K562 (cell line): ENCODE data around the gene ATG13. TPM values are rescaled to one million over a fixed set of nuclear protein-coding genes. Genes with fewer than 3 reads are reported as not detected.
A peak's percentile ranks its signal among the peaks of the same experiment; 100 is the strongest.

ENCODE experiments used
- ATAC-seq: fragments of 200-7000 bp; cut with Tn5 transposase; 3 replicates; pipeline ENCODE4 v1.9.1; 2020; ENCODE audit warnings: moderate library complexity
- BruUV-seq: library from RNA; stranded (reverse); fragments of 400-500 nt; replicated peaks from 2 replicates; lab custom pipeline; 2021; lab: Mats Ljungman, UMichigan
- CTCF ChIA-PET: fragments of 300-600 bp; formaldehyde crosslinking; extraction: SDS; loops from one replicate; lab custom pipeline; 2021; ENCODE audit warnings: low intra/inter-chr PET ratio; lab: Yijun Ruan, JAX
- POLR2A ChIA-PET: fragments of 300-600, 350-650 bp; sonication (Branson Sonifier 250); formaldehyde crosslinking; extraction: SDS; loops from one replicate; lab custom pipeline; 2021; ENCODE audit warnings: antibody characterized with exemption, inconsistent platforms; lab: Yijun Ruan, JAX
- DNase-seq, 4 experiments: peaks; one replicate each; pipeline versions ENCODE4 v3.0.0 to v3.0.0-alpha.2; 2011 to 2018; ENCODE audit warnings: low spot score in 3 of 4, mixed read lengths in 3 of 4; ENCODE audit errors: extremely low read depth in 1 of 4
- FAIRE-seq: peaks from 2 replicates; lab custom pipeline; 2011; peaks lifted over from hg19 to GRCh38; lab: Jason Lieb, UNC
- H2AFZ ChIP-seq: 2 replicates; pipeline ENCODE4 v1.6.0; 2011; ENCODE audit warnings: low read depth, low read length, control low read depth, inconsistent platforms
- H3K27ac ChIP-seq: fragments of 200-600 bp; 3 replicates; pipeline ENCODE4 v1.8.0; 2011; ENCODE audit warnings: low read depth, mild to moderate bottlenecking, control low read depth, inconsistent platforms, low read length, moderate library complexity, mixed read lengths; ENCODE audit errors: extremely low read depth
- H3K27me3 ChIP-seq, 2 experiments: fragments of 300-600 bp in 1 of 2; 2 replicates in 1 of 2; 3 replicates in 1 of 2; pipeline versions ENCODE4 v1.6.0 to v1.8.0; 2011; ENCODE audit warnings: inconsistent platforms in 2 of 2, low read length in 2 of 2, mild to moderate bottlenecking in 1 of 2, mixed read lengths in 1 of 2, moderate library complexity in 1 of 2; ENCODE audit not compliant: control insufficient read depth in 2 of 2, insufficient read depth in 2 of 2
- H3K36me3 ChIP-seq: fragments of 300-600 bp; 3 replicates; pipeline ENCODE4 v1.8.0; 2011; ENCODE audit warnings: mild to moderate bottlenecking, low read length, inconsistent platforms; ENCODE audit not compliant: control insufficient read depth, insufficient read depth
- H3K4me1 ChIP-seq, 2 experiments: fragments of 200-600 bp in 1 of 2; replicated peaks in 1 of 2; 2 replicates in 1 of 2; 3 replicates in 1 of 2; pipeline versions ENCODE4 v1.5.1 to v1.8.0; 2011; ENCODE audit warnings: inconsistent platforms in 2 of 2, low read length in 2 of 2, mild to moderate bottlenecking in 1 of 2, mixed read lengths in 1 of 2, moderate library complexity in 1 of 2; ENCODE audit not compliant: control insufficient read depth in 2 of 2, insufficient read depth in 2 of 2
- H3K4me2 ChIP-seq: 2 replicates; pipeline ENCODE4 v1.6.1; 2011; ENCODE audit warnings: low read length, control low read depth, inconsistent platforms, mixed read lengths; ENCODE audit not compliant: insufficient read depth
- H3K4me3 ChIP-seq: fragments of 200-600 bp; sonication (generic), shearing (Covaris generic); 2 replicates; pipeline ENCODE4 v1.5.1; 2016; ENCODE audit warnings: control low read depth, inconsistent platforms
- H3K79me2 ChIP-seq: fragments of 200-600 bp; 3 replicates; pipeline ENCODE4 v1.8.0; 2011; ENCODE audit warnings: low read length, inconsistent platforms; ENCODE audit not compliant: control insufficient read depth, insufficient read depth
- H3K9ac ChIP-seq, 2 experiments: 2 replicates each; pipeline versions ENCODE4 v1.6.0 to v1.6.1; 2011; ENCODE audit warnings: low read depth in 2 of 2, low read length in 2 of 2, control low read depth in 1 of 2, inconsistent platforms in 1 of 2, mild to moderate bottlenecking in 1 of 2, mixed read lengths in 1 of 2; ENCODE audit not compliant: insufficient read depth in 1 of 2
- H3K9me1 ChIP-seq: one replicate; pipeline ENCODE4 v1.6.0; 2011; ENCODE audit warnings: inconsistent platforms, mild to moderate bottlenecking, low read length, moderate library complexity; ENCODE audit not compliant: control insufficient read depth, insufficient read depth
- H3K9me3 ChIP-seq: replicated peaks from 2 replicates; pipeline ENCODE4 v1.5.1; 2011; ENCODE audit warnings: low read depth, low read length, inconsistent platforms; ENCODE audit not compliant: control insufficient read depth, insufficient read depth
- H4K20me1 ChIP-seq: replicated peaks from 2 replicates; pipeline ENCODE4 v1.6.1; 2011; ENCODE audit warnings: low read length, inconsistent platforms, mixed read lengths; ENCODE audit not compliant: control insufficient read depth, insufficient read depth
- ARHGAP35 ChIP-seq: fragments of 450-650 bp; IDR thresholded peaks from 2 replicates; pipeline ENCODE4 v1.6.1; 2018; ENCODE audit not compliant: partially characterized antibody
- ARID1B ChIP-seq: fragments of 450-650 bp; IDR thresholded peaks from 2 replicates; pipeline ENCODE4 v1.6.1; 2016; ENCODE audit warnings: antibody characterized with exemption, mild to moderate bottlenecking, inconsistent platforms
- ARNT ChIP-seq, 2 experiments: fragments of 450-650 bp; IDR thresholded peaks; 2 replicates each; pipeline ENCODE4 v1.6.1; 2016; ENCODE audit warnings: mild to moderate bottlenecking in 1 of 2
- C11orf30 ChIP-seq: fragments of 450-650 bp; IDR thresholded peaks from 2 replicates; pipeline ENCODE4 v1.6.1; 2016; ENCODE audit warnings: low read depth, mild to moderate bottlenecking
- CREB3 ChIP-seq: fragments of 450-650 bp; conservative IDR thresholded peaks from 2 replicates; pipeline ENCODE4 v1.6.1; 2016; ENCODE audit warnings: missing genetic modification characterization, low read depth, mild to moderate bottlenecking, missing compliant biosample characterization, moderate library complexity
- CTBP1 ChIP-seq: fragments of 450-650 bp; IDR thresholded peaks from 2 replicates; pipeline ENCODE4 v1.6.1; 2016; ENCODE audit warnings: borderline replicate concordance
- E2F3 ChIP-seq: fragments of 250-450 bp; sonication (Bioruptor Pico); IDR thresholded peaks from 2 replicates; pipeline ENCODE4 v1.4.0; 2020; ENCODE audit warnings: mild to moderate bottlenecking
- HES1 ChIP-seq: fragments of 450-650 bp; IDR thresholded peaks from 2 replicates; pipeline ENCODE4 v1.6.1; 2016; ENCODE audit warnings: low read depth, mild to moderate bottlenecking, moderate library complexity
- MAFK ChIP-seq: IDR thresholded peaks from 2 replicates; pipeline ENCODE4 v1.6.1; 2011; ENCODE audit warnings: low read length, improper control_type of control experiment
- NFIC ChIP-seq: fragments of 450-650 bp; IDR thresholded peaks from 2 replicates; pipeline ENCODE4 v1.6.1; 2017; ENCODE audit warnings: mild to moderate bottlenecking, inconsistent platforms
- RBBP5 ChIP-seq: fragments of 200-600 bp; sonication (generic); IDR thresholded peaks from 2 replicates; pipeline ENCODE4 v1.6.1; 2012; ENCODE audit warnings: borderline replicate concordance, mild to moderate bottlenecking, low read length, control low read depth, inconsistent platforms; ENCODE audit not compliant: insufficient read depth, poor library complexity, severe bottlenecking
- ZNF12 ChIP-seq: sonication (generic); formaldehyde crosslinking; IDR thresholded peaks from 2 replicates; pipeline ENCODE4 v1.4.0; 2020; ENCODE audit warnings: mild to moderate bottlenecking, missing genetic modification reagents
- ZNF316 ChIP-seq: fragments of 450-650 bp; IDR thresholded peaks from 2 replicates; pipeline ENCODE4 v1.6.1; 2016
- ZSCAN29 ChIP-seq: fragments of 450-650 bp; IDR thresholded peaks from 2 replicates; pipeline ENCODE4 v1.6.1; 2017
- WGBS: fragments of 100-300 bp; shearing (Covaris generic); methylation state at CpG from one replicate; pipeline ENCODE4 v1.1.6; 2016; ENCODE audit warnings: low coverage, mixed read lengths; ENCODE audit not compliant: insufficient coverage; ENCODE audit errors: missing lambda C conversion rate; 5-methylcytosine and 5-hydroxymethylcytosine counted together
- in situ Hi-C: fragments of 300-500 bp; cut with MboI; formaldehyde crosslinking; loops from 4 replicates; pipeline ENCODE4 v1.15.0; 2018; ENCODE audit warnings: inconsistent platforms, mixed read lengths
- intact Hi-C: fragments of 100-400 bp; cut with micrococcal nuclease; formaldehyde crosslinking; loops from 2 replicates; pipeline ENCODE4 v1.14.2; 2022
- polyA plus RNA-seq, 8 experiments: library from polyadenylated mRNA; depleted of rRNA in 4 of 8; stranded (reverse) in 5 of 8; unstranded in 3 of 8; fragments of >200 nt; fragmentation: Nextera tagmentation in 2 of 8; fragmentation: Illumina TruSeq in 1 of 8; extraction: Ambion mirVana in 2 of 8; extraction: Trizol in 1 of 8; gene quantifications; 2 replicates each; pipeline versions ENCODE4 v1.2.1 to v1.2.3, GENCODE V29; 2011 to 2014; ENCODE audit warnings: inconsistent platforms in 1 of 8, missing spikeins in 1 of 8
- total RNA-seq, 7 experiments: library from RNA; depleted of rRNA in 6 of 7; stranded (reverse); fragments of >200 nt in 6 of 7; fragmentation: Illumina TruSeq in 2 of 7; extraction: Trizol in 2 of 7; gene quantifications; 2 replicates each; pipeline versions ENCODE4 v1.2.1 to v1.2.3, GENCODE V29; 2011 to 2021; ENCODE audit warnings: low replicate concordance in 1 of 7

ATG13 gene
- total and polyA plus RNA-seq, 9 of the 15 experiments (the other 6 are each of a cell fraction or from before 2014, with no cell fraction given), result 13.1 to 61.5 (median 36.5) TPM

- H3K27ac ChIP-seq, result no peak overlapping the region
- CTCF ChIA-PET, result no interaction called here
Measured at GRCh38 chr11:46588915-46589314, 28.4 kb upstream of the ATG13 start.

GRCh38 chr11:46590740-46591605 lies 26.4 kb upstream of the ATG13 start:
- no peaks in the 10 kb centered on the region for H3K9me3 ChIP-seq
- peaks cover 73% of the 10 kb centered on the region for H3K79me2 ChIP-seq
- ATAC-seq (no peak), DNase-seq (no peak), FAIRE-seq (no peak)
- in situ Hi-C loops, result no loop called here
- H3K4me3 ChIP-seq, result no peak overlapping the region
- H3K9ac ChIP-seq, result 0 out of 4 replicates have a peak overlapping the region, but pooled peaks of 1 of the 2 experiments have one; percentile 10
- H3K4me1 ChIP-seq, result peaks cover 23 to 30% of the 10 kb centered on the region in 2 experiments
- H3K4me2 ChIP-seq, result peak overlapping the region; percentile 1; the same call in 1 of the 2 replicates
- 59% methylated on average over 9 of the region's 11 CpGs for WGBS
- BruUV-seq, result TSS peak; percentile 32
- H3K9me1 ChIP-seq, result no peaks in the 10 kb centered on the region
- POLR2A ChIA-PET, result interaction anchor here (0.7 to 1.6 kb wide), 5 partner anchors 9 to 680 kb away, joined by 3 to 4 read pairs (median 3); no protein-coding TSS in a partner anchor
- 0 out of 3 replicates have a peak overlapping the region, but pooled peaks have one; percentile 22 for H3K27ac ChIP-seq
- 0 out of 2 replicates have a peak, but pooled peaks cover 6% of the 10 kb centered on the region for H4K20me1 ChIP-seq
- intact Hi-C loops, result loop anchor here (5.0 kb wide), 2 partner anchors 34 to 49 kb away; no protein-coding TSS in a partner anchor
- H3K27me3 ChIP-seq, result no peaks in the 10 kb centered on the region
- peaks cover 7% of the 10 kb centered on the region; the same call in 1 of the 3 replicates for H3K36me3 ChIP-seq
- H2AFZ ChIP-seq, result no peak overlapping the region
- CTCF ChIA-PET, result no interaction called here
- TF ChIP-seq MAFK (peak; percentile 47; the same call in 1 of the 2 replicates), C11orf30 (peak; percentile 79), NFIC (0 out of 2 replicates have a peak, but pooled peaks have one; percentile 9), HES1 (no peak), RBBP5 (no peak), ZSCAN29 (no peak), ARNT (IDR thresholded peaks at IDR 0.05) (no peak), ZNF316 (peak; percentile 91), E2F3 (CRISPR knock-in tag) (no peak), ZNF12 (CRISPR knock-in tag) (no peak), CREB3 (tag) (no peak)

More at GRCh38 chr11:46588915-46589314, 28.4 kb upstream of the ATG13 start:
- Histone ChIP-seq H4K20me1 (0 out of 2 replicates have a peak, but pooled peaks cover 6% of the 10 kb centered on the region), H3K9ac (no peak overlapping the region), H3K27me3 (no peaks in the 10 kb centered on the region), H3K79me2 (peaks cover 79% of the 10 kb centered on the region), H3K9me3 (no peaks in the 10 kb centered on the region; the same call in 1 of the 2 replicates), H3K36me3 (peaks cover 11% of the 10 kb centered on the region; the same call in 1 of the 3 replicates), H3K4me3 (no peak overlapping the region), H3K9me1 (no peaks in the 10 kb centered on the region), H3K4me1 (peaks cover 23% of the 10 kb centered on the region in 2 experiments), H2AFZ (no peak overlapping the region), H3K4me2 (no peak overlapping the region)
- in situ Hi-C loops, result no loop called here
- peak in 1 of 4 experiments; percentile 17 for DNase-seq
- TF ChIP-seq ARID1B (0 out of 2 replicates have a peak, but pooled peaks have one; percentile 12), ARHGAP35 (no peak), CTBP1 (no peak), NFIC (peak; percentile 78)
- POLR2A ChIA-PET, result no interaction called here
- no peak for FAIRE-seq
- ATAC-seq, result no peak
- intact Hi-C loops, result no loop called here
- no TSS peak for BruUV-seq
